ENCODE results near the gene PDLIM3.
"Not testable (repeated sequence)": the region's sequence is repeated elsewhere in the genome, so short reads cannot be mapped to it uniquely, and the experiment has no call there.

The PDLIM3 gene

GRCh38 chr4:185514182-185514697 is 21.1 kb downstream of the PDLIM3 start:
- Histone ChIP-seq H2AFZ (ENCODE audit: low read depth, low read length, severe bottlenecking) (no peak overlapping the region), H3K27ac (ENCODE audit: low read depth, low read length) (no peak overlapping the region), H3K4me3 (ENCODE audit: insufficient read depth, low read length, poor library complexity, severe bottlenecking) (no peak overlapping the region), H3K27me3 (ENCODE audit: low read length) (no peaks in the 10 kb centered on the region), H3K36me3 (ENCODE audit: low read length) (peaks cover 3% of the 10 kb centered on the region; the same call in 1 of the 2 replicates), H3K9ac (ENCODE audit: low read length) (no peak overlapping the region), H3K9me3 (ENCODE audit: insufficient read depth, low read length) (no peaks in the 10 kb centered on the region), H3K9me2 (replicated peaks; ENCODE audit: insufficient read depth, low read length) (no peaks in the 10 kb centered on the region), H4K20me1 (ENCODE audit: low read depth, low read length) (no peaks in the 10 kb centered on the region), H3F3A (ENCODE audit: insufficient read depth) (no peaks in the 10 kb centered on the region; the same call in 1 of the 2 replicates), H3K79me2 (ENCODE audit: insufficient read depth, low read length) (no peaks in the 10 kb centered on the region), H3K4me2 (ENCODE audit: low read depth, low read length, poor library complexity, severe bottlenecking) (no peak overlapping the region)
- TF ChIP-seq EZH2phosphoT487 (conservative IDR thresholded peaks at IDR 0.05; ENCODE audit: low read length), result no peak
- no peak for TF ChIP-seq CTCF (IDR thresholded peaks at IDR 0.05; ENCODE audit: insufficient read depth, low read length, poor library complexity, severe bottlenecking)

- Histone ChIP-seq H3K27me3 (ENCODE audit: low read length) (no peaks in the 10 kb centered on the region), H3K9me2 (replicated peaks; ENCODE audit: insufficient read depth, low read length) (no peaks in the 10 kb centered on the region), H3K4me2 (ENCODE audit: low read depth, low read length, poor library complexity, severe bottlenecking) (no peak overlapping the region), H2AFZ (ENCODE audit: low read depth, low read length, severe bottlenecking) (no peak overlapping the region), H3K9ac (ENCODE audit: low read length) (no peak overlapping the region), H3K36me3 (ENCODE audit: low read length) (peaks cover 3% of the 10 kb centered on the region; the same call in 1 of the 2 replicates), H3K9me3 (ENCODE audit: insufficient read depth, low read length) (no peaks in the 10 kb centered on the region), H3K4me3 (ENCODE audit: insufficient read depth, low read length, poor library complexity, severe bottlenecking) (no peak overlapping the region), H3K79me2 (ENCODE audit: insufficient read depth, low read length) (no peaks in the 10 kb centered on the region), H4K20me1 (ENCODE audit: low read depth, low read length) (no peaks in the 10 kb centered on the region), H3K27ac (ENCODE audit: low read depth, low read length) (no peak overlapping the region), H3F3A (ENCODE audit: insufficient read depth) (no peaks in the 10 kb centered on the region; the same call in 1 of the 2 replicates)
- TF ChIP-seq EZH2phosphoT487 (conservative IDR thresholded peaks at IDR 0.05; ENCODE audit: low read length) (no peak), CTCF (IDR thresholded peaks at IDR 0.05; ENCODE audit: insufficient read depth, low read length, poor library complexity, severe bottlenecking) (no peak)
These were observed 21.7 kb downstream of the PDLIM3 start for GRCh38 chr4:185513489-185514181.

GRCh38 chr4:185512516-185512915 is 22.8 kb downstream of the PDLIM3 start:
- Histone ChIP-seq H3K9me3 (ENCODE audit: insufficient read depth, low read length) (no peaks in the 10 kb centered on the region), H3K4me2 (ENCODE audit: low read depth, low read length, poor library complexity, severe bottlenecking) (no peak overlapping the region), H2AFZ (ENCODE audit: low read depth, low read length, severe bottlenecking) (no peak overlapping the region), H3K36me3 (ENCODE audit: low read length) (peaks cover 1% of the 10 kb centered on the region; the same call in 1 of the 2 replicates), H3K27me3 (ENCODE audit: low read length) (no peaks in the 10 kb centered on the region), H4K20me1 (ENCODE audit: low read depth, low read length) (no peaks in the 10 kb centered on the region), H3F3A (ENCODE audit: insufficient read depth) (no peaks in the 10 kb centered on the region), H3K79me2 (ENCODE audit: insufficient read depth, low read length) (no peaks in the 10 kb centered on the region), H3K4me3 (ENCODE audit: insufficient read depth, low read length, poor library complexity, severe bottlenecking) (no peak overlapping the region), H3K9ac (ENCODE audit: low read length) (no peak overlapping the region), H3K27ac (ENCODE audit: low read depth, low read length) (no peak overlapping the region), H3K9me2 (replicated peaks; ENCODE audit: insufficient read depth, low read length) (no peaks in the 10 kb centered on the region)
- TF ChIP-seq CTCF (IDR thresholded peaks at IDR 0.05; ENCODE audit: insufficient read depth, low read length, poor library complexity, severe bottlenecking) (no peak), EZH2phosphoT487 (conservative IDR thresholded peaks at IDR 0.05; ENCODE audit: low read length) (no peak)

GRCh38 chr4:185511243-185511642 is 24.1 kb downstream of the PDLIM3 start:
- not testable (repeated sequence) for H3F3A ChIP-seq (ENCODE audit: insufficient read depth); H4K20me1 ChIP-seq (ENCODE audit: low read depth, low read length); H3K4me3 ChIP-seq (ENCODE audit: insufficient read depth, low read length, poor library complexity, severe bottlenecking); H3K9me2 ChIP-seq (replicated peaks; ENCODE audit: insufficient read depth, low read length); H3K79me2 ChIP-seq (ENCODE audit: insufficient read depth, low read length); H3K9ac ChIP-seq (ENCODE audit: low read length); H3K27ac ChIP-seq (ENCODE audit: low read depth, low read length); H3K9me3 ChIP-seq (ENCODE audit: insufficient read depth, low read length); H3K27me3 ChIP-seq (ENCODE audit: low read length); H2AFZ ChIP-seq (ENCODE audit: low read depth, low read length, severe bottlenecking); H3K4me2 ChIP-seq (ENCODE audit: low read depth, low read length, poor library complexity, severe bottlenecking); H3K36me3 ChIP-seq (ENCODE audit: low read length)
